KOPT-K1 (cell line): Measurements from ENCODE around the gene PGLYRP4.

Source experiments
- H3K27ac ChIP-seq: fragments of 200-600 bp; sonication (generic); 2 replicates; pipeline ENCODE4 v1.5.1; 2016; ENCODE audit warnings: antibody characterized with exemption, mild to moderate bottlenecking, low read depth, low read length; ENCODE audit not compliant: poor library complexity, severe bottlenecking
- H3K36me3 ChIP-seq: fragments of 200-600 bp; sonication (generic); 2 replicates; pipeline ENCODE4 v1.5.1; 2017; ENCODE audit warnings: antibody characterized with exemption, mild to moderate bottlenecking, low read length, moderate library complexity; ENCODE audit not compliant: insufficient read depth
- H3K9me3 ChIP-seq: fragments of 200-600 bp; sonication (generic); 2 replicates; pipeline ENCODE4 v1.5.1; 2017; ENCODE audit warnings: antibody characterized with exemption, low read length, mild to moderate bottlenecking; ENCODE audit not compliant: insufficient read depth, poor library complexity, severe bottlenecking

Gene PGLYRP4

DNA sequence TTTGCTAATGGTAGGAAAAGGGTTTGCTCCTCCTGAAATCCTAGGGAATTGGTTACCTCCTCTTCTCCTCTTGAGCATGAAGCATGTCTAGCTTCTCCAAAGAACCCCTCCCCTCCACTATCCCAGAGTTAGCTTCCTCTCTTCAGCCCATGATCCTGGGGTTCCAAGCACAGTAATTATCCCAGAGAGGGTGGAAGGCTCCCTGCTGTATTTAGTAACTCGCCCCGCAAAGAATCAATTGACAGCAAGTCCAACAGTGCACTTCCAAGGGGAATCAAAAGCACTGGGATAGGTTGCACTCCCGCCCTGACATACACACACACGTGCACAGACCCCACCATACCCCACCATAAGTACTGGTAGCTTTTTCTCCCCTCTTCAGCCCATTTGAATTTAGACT, 39.1 kb upstream of the PGLYRP4 start:
- no peak overlapping the region for H3K27ac ChIP-seq
- no peaks in the 10 kb centered on the region for H3K36me3 ChIP-seq
- peaks cover 1% of the 10 kb centered on the region for H3K9me3 ChIP-seq

DNA sequence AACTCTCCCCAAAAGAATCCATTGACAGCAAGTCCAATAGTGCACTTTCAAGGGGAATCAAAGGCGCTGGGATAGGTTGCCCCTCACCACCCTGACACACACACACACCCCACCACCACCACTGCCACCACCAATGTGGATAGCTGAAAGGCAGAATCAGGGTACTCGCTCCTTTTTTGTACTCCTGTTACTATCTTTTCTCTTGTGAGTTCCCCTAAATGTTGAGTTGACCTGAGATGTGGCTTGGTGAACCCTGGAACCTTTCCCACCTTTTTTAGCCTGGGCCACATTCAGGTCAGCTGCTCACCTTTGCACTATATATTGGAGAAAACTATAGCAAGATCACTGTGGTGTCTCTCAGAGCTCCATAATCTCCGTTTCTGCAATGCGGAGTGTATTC, 38.4 kb upstream of the PGLYRP4 start:
- peaks cover 9% of the 10 kb centered on the region for H3K9me3 ChIP-seq
- H3K27ac ChIP-seq, result no peak overlapping the region
- no peaks in the 10 kb centered on the region for H3K36me3 ChIP-seq

DNA sequence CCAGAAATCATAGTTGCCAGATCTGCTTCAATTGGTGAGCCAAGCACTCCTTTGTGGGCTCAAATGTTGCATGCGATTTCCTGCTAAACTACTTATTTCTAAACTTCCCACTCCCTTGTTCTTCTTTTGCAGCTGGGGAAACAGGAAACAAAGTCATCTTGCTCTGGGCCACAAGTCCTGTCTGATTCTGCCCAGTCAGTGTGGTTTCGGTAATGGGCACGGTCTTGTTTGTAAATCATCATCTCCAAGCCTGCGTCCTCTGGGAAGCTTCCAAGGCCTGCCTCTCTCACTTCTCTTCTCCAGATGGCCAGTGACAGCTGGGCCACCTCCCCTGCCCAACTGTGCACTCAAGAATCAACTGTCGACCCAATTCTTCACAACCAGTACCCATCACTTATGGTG, 37.9 kb upstream of the PGLYRP4 start:
- H3K36me3 ChIP-seq, result no peaks in the 10 kb centered on the region
- H3K9me3 ChIP-seq, result peaks cover 14% of the 10 kb centered on the region
- H3K27ac ChIP-seq, result no peak overlapping the region

DNA sequence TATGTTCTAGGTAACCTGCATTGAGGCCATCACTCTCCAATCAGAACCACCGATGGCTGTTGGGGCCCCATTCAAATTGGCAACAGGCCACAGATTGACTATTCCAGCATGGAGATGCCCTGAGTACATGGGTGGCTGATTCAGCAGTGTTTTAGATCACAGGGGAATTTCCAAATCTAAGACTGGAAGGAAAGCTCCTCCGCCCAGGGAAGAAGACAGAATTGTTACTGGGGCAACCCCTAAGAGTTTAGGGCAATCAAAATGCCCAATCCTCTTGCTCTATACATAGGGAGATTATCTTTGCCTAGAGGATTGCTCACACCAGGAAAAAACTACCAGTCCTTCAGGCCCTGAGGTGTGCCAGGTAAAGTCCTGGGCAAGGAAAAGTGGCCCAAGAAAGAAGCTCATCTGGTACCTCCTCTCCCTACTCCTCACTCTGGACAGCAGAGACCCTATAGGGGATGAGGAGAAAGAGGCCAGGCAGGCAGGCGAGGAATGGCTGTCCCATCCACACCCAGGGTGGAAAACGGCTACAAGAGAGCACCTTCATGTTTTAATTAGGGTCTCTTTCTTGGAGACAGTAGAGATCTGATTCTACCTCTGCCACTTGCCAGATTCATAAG, 36.4 kb upstream of the PGLYRP4 start:
- Histone ChIP-seq H3K27ac (no peak overlapping the region), H3K9me3 (peaks cover 17% of the 10 kb centered on the region), H3K36me3 (no peaks in the 10 kb centered on the region)

DNA sequence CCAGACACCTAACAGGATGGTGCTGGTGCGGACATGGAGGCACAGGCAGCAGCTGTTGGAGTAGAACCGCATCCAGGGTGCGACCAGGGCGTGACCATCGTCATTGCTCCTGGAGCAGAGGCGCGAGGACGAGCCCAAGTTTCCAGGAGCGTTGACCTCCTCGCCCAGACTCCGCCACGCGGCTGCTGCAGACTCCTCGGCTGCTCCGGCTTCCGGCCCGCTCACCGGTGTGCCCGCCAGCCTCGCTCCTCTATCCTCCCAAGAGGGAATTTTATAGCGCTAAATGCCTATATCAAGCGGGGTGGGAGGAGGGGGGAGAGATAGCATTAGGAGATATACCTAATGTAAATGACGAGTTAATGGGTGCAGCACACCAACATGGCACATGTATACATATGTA, 32.1 kb upstream of the PGLYRP4 start:
- no peak overlapping the region for H3K27ac ChIP-seq
- no peaks in the 10 kb centered on the region for H3K36me3 ChIP-seq

DNA sequence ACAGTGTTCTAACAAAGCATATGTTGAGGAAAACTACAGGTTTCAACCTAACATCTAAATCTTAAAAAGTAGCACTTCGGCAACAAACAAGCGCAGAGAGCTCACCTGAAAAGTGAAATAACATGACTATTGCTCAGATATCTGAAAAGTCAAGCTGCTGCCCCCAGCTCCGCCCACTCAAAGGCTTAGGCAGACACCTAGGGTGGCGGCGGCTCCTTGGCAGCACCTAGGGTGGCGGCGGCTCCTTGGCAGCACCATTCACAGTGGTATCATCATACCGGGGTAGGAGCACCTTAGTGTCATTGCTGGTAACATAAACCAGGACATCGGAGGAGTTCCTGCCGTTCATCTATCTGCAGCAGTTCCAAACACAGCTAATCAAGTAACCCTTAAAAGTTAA, 30.9 kb upstream of the PGLYRP4 start:
- Histone ChIP-seq H3K36me3 (no peaks in the 10 kb centered on the region), H3K9me3 (peaks cover 17% of the 10 kb centered on the region), H3K27ac (no peak overlapping the region)

More for the DNA sequence above, 32.1 kb upstream of the PGLYRP4 start:
- peaks cover 17% of the 10 kb centered on the region for H3K9me3 ChIP-seq

DNA sequence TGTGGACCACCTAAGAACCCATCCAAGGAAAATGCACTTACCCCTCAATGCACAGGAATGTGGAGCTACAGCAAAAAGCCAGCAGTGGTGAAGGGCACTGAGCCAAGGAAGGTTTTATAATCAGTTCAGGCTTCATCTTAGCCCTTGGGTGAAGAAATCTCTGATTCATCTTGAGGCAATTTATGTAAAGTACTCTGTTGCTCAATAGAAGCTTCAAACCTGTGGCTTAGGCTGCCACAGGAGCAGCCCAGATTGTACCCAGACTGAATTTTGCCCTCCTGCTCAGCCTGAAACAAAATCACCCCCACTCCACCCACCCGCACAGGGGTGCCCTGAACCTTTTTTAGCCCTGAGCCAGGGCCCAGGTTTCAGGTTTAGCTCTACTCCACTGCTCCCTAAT, 26.9 kb upstream of the PGLYRP4 start, which contains the start of gene S100A12:
TSS of gene S100A12 (minus strand) at position 111 of the 400 bp plus-strand sequence. CDS start 1,029 bp downstream, outside the sequence.
- H3K36me3 ChIP-seq, result no peaks in the 10 kb centered on the region
- no peaks in the 10 kb centered on the region for H3K9me3 ChIP-seq
- H3K27ac ChIP-seq, result no peak within 1 kb of the TSS

DNA sequence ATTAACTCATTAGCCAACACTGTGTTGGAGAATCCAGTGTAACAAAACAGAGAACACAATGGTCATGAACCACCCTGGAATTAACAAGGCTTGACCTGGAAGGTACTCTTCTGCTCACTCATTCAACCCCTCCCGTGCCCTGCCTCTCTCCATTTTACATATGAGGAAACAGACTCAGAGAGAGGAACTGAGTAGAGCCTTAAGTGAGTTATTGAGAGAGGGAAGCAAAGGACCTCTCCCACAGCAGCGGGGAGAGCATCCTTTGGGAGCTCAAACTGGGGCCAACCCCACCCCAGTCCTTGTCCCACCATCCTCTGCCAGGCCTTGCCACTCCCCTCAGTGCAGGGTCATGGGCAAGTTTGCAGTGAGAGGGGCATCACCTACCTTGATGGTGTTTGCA, 25.4 kb upstream of the PGLYRP4 start:
- Histone ChIP-seq H3K27ac (no peak overlapping the region), H3K36me3 (no peaks in the 10 kb centered on the region), H3K9me3 (no peaks in the 10 kb centered on the region)

DNA sequence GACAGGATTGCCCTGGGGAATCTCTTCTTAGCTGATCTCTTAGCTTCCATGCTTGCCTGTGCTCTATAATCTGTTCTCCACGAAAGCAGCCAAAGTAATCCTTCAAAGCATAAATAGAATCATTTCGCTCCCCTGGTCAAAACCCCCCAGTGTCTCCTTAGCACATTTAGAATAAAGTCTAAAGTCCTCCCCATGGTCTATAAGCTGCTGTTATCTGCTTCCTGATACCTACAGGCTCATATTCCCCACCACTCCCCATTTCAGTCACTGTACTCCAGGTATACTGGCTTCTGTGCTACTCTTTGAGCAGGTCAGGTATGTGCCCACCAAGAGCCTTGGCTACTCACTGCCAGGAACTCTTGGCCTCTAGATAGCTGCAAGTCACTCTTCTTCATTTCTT, 23.9 kb upstream of the PGLYRP4 start:
- Histone ChIP-seq H3K27ac (no peak overlapping the region), H3K36me3 (no peaks in the 10 kb centered on the region), H3K9me3 (no peaks in the 10 kb centered on the region)

DNA sequence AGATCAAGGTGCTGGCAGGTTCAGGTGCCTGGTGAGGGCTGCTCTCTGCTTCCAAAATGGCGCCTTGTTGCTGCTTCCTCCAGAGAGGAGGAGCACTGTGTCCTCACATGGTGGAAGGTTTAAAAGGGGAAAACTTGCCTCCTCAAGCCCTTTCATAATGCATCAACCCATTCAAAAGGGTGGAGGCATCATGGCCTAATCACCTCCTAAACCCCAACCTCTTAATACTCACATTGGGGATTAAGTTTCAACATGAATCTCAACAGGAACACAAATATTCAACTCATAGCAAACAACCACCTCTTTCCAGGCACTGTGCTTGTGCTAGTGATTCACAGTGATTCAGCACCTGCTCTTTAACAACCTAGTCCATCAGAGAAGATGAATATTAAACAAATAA, 22.6 kb upstream of the PGLYRP4 start:
- no peaks in the 10 kb centered on the region for H3K36me3 ChIP-seq
- no peaks in the 10 kb centered on the region for H3K9me3 ChIP-seq
- H3K27ac ChIP-seq, result no peak overlapping the region

DNA sequence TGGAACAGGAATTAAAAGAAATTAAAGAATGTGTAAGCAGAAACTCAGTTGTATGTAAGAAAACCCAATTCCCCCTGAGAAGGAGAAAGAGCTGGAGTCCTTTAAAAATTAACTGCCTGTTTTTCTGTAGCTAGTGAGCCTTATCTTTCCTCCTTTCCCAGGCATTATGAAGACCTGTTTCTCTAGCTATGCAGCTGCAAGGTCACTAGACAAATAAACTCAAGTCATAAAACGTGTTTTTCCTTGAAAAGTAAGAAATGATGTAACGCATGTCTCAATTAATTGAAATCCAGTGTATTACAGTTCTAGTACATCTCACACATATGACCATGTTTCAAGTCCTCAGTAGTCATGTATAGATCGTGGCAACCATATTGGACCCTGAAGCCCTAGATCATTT, 21.5 kb upstream of the PGLYRP4 start:
- no peaks in the 10 kb centered on the region for H3K9me3 ChIP-seq
- no peaks in the 10 kb centered on the region for H3K36me3 ChIP-seq
- no peak overlapping the region for H3K27ac ChIP-seq

DNA sequence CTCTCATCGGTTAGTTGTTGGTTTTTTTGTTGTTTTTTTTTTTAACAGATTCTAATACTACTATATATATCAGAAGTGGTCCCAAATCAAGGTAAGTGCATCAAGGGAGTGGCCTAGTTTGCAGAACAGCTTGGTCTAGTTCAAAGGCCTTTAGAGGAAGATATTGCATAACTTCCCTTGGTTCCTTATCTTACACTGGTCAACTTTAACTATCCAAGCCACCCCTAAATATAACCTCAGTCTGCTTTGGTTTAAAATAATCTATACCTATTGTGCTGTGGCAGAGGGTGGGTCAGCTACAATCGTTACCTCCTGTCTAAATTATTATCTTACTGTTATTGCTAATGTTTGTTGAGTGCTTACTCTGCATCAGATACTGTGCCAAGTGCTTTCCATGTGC, 19.9 kb upstream of the PGLYRP4 start:
- H3K36me3 ChIP-seq, result no peaks in the 10 kb centered on the region
- no peak overlapping the region for H3K27ac ChIP-seq
- H3K9me3 ChIP-seq, result no peaks in the 10 kb centered on the region

DNA sequence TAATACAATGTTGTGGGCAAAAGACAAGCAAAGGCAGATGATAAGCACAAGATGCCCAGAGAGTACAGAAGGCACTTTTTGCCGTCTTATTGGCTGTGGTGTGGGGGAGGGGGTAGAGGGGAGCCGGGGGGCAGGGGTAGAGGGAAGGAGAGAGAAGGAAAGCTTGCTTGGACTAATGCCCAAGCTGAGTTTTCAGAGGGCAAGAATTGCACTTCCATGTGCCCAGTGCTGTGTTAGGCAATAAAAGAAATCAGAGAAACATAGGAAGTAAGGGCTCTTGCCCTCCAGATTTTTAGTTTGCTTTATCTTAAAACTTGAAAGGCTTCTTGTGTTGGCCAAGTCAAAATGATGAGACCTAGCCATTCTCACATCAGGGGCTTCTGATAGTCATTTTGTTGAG, 18.4 kb upstream of the PGLYRP4 start:
- Histone ChIP-seq H3K27ac (no peak overlapping the region), H3K9me3 (no peaks in the 10 kb centered on the region), H3K36me3 (no peaks in the 10 kb centered on the region)

DNA sequence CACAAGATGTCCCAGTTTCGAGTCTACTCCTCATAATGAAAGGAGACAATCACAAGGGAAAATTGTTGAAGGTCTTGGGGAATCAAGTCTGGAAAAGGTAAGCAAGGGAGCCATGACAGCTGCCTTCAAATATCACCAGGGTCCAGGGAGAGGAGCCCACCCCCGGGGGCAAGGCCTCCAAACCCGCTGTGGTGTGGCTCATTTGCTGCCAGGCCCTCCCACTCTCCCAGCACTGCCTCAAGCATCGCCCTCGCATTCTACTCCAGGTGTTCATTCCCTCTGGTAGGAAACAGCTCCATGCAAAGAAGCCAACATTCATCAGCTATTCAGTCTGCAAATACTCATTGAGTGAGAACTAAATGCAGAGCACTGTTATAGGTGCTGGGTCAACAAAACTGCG, 17.6 kb upstream of the PGLYRP4 start:
- no peak overlapping the region for H3K27ac ChIP-seq
- H3K36me3 ChIP-seq, result no peaks in the 10 kb centered on the region
- no peaks in the 10 kb centered on the region for H3K9me3 ChIP-seq

DNA sequence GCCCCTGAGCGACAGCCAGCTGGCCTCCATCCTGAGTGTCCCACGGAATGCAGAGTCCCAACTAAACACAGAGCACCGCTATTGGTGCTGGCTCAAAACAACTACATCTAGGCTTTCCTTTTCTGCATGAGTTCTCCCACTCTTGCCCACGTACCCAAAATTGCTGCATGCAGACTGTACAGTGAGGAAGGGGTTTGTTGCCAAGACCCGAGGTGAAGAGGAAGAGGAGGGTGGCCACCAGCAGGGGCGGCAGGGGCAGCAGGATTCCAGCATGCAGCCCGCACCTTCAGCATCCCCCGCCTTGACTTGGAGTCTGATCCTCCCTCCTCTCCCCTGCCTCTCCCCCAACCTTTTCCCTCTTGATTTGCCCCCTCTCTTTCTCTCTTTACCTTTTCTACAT, 17.1 kb upstream of the PGLYRP4 start:
- Histone ChIP-seq H3K27ac (no peak overlapping the region), H3K9me3 (no peaks in the 10 kb centered on the region), H3K36me3 (no peaks in the 10 kb centered on the region)

DNA sequence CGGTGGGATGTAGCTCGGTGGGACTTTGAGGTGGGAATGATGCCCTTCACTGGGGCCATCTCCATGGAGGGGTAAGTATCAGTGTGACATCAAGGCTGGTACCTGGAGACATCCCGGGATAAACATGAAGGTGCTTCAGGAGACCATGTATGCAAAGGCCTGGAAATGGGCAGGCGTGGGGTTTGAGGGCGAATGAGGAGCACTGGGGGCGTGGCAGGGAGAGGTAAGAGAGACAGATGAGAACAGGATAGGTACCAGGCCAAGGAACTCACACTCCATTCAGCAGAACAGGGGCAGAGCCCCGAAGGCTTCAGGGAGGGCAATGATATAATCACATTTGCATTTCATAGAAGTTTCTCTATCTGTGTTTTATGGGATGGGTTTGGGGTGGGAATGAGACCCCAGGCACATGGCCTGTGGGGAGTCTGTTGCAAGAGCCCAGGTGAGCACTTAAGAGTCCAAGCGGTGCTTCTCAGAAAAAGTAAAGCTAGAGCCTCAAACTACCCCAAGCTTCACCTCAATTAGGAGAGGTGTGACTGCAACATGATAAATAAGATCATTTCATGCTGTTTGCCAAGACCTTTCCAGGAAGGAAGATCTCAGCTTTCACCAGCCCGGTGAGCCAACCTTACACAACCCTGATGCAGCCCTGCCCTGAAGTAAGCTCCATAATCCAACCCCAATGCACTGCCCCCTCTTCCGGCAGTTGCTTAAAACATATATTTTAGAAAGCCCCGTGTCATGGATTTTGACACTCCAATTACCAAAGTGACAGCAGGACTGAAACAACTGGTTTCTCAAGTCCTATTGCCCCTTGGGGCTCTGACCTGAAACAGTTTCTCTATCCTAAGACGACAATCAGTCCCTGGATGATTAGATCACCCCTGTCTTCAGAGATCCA, 16.4 kb upstream of the PGLYRP4 start:
- H3K27ac ChIP-seq, result no peak overlapping the region
- H3K36me3 ChIP-seq, result no peaks in the 10 kb centered on the region
- H3K9me3 ChIP-seq, result no peaks in the 10 kb centered on the region
